Smooth muscle cell (in vitro differentiated cells): ENCODE measurements around the gene ZNF646. TPM values are rescaled to one million over a fixed set of nuclear protein-coding genes. Genes with fewer than 3 reads are reported as not detected.

Source experiments
- DNase-seq: peaks from one replicate; lab custom pipeline; 2025; ENCODE audit not compliant: unreplicated experiment; lab: John Stamatoyannopoulos, UW
- H2AFZ ChIP-seq: fragments of 200-600 bp; sonication (generic); 2 replicates; pipeline ENCODE4 v1.6.0; 2016; ENCODE audit warnings: antibody characterized with exemption, low read depth, mild to moderate bottlenecking
- H3F3A ChIP-seq: fragments of 200-600 bp; sonication (generic); 2 replicates; pipeline ENCODE4 v1.6.0; 2017; ENCODE audit warnings: antibody characterized with exemption, low read depth
- H3K27ac ChIP-seq: fragments of 200-600 bp; sonication (generic); 2 replicates; pipeline ENCODE4 v1.5.1; 2016; ENCODE audit warnings: low read depth, mild to moderate bottlenecking
- H3K27me3 ChIP-seq: fragments of 200-600 bp; sonication (generic); 2 replicates; pipeline ENCODE4 v1.6.1; 2016; ENCODE audit warnings: low read depth, mild to moderate bottlenecking
- H3K36me3 ChIP-seq: fragments of 200-600 bp; sonication (generic); 2 replicates; pipeline ENCODE4 v1.5.1; 2016; ENCODE audit warnings: low read depth
- H3K4me1 ChIP-seq: fragments of 200-600 bp; sonication (generic); 2 replicates; pipeline ENCODE4 v1.5.1; 2016; ENCODE audit warnings: low read depth
- H3K4me2 ChIP-seq: fragments of 200-600 bp; sonication (generic); 2 replicates; pipeline ENCODE4 v1.6.0; 2016; ENCODE audit warnings: mild to moderate bottlenecking
- H3K4me3 ChIP-seq: fragments of 200-600 bp; sonication (generic); 2 replicates; pipeline ENCODE4 v1.5.1; 2016; ENCODE audit warnings: mild to moderate bottlenecking
- H3K79me2 ChIP-seq: fragments of 200-600 bp; sonication (generic); 2 replicates; pipeline ENCODE4 v1.6.0; 2016; ENCODE audit warnings: low read depth, mild to moderate bottlenecking
- H3K9ac ChIP-seq: fragments of 200-600 bp; sonication (generic); 2 replicates; pipeline ENCODE4 v1.6.0; 2016; ENCODE audit warnings: low read depth
- H3K9me3 ChIP-seq: fragments of 200-600 bp; sonication (generic); replicated peaks from 2 replicates; pipeline ENCODE4 v1.5.1; 2016; ENCODE audit warnings: low read depth
- H4K20me1 ChIP-seq: fragments of 200-600 bp; sonication (generic); 2 replicates; pipeline ENCODE4 v1.6.0; 2016; ENCODE audit warnings: low read depth
- WGBS: methylation state at CpG from one replicate; pipeline ENCODE4 v1.1.7; 2016; ENCODE audit warnings: low lambda C conversion rate; 5-methylcytosine and 5-hydroxymethylcytosine counted together
- polyA plus RNA-seq: library from polyadenylated mRNA; unstranded; fragments of >200 nt; fragmentation: Nextera tagmentation; extraction: Ambion mirVana; gene quantifications from 2 replicates; pipeline ENCODE4 v1.2.1, GENCODE V29; 2016
- total RNA-seq: library from RNA; depleted of rRNA; stranded (reverse); fragments of >200 nt; gene quantifications from 2 replicates; pipeline ENCODE4 v1.2.3, GENCODE V29; 2014
- TF ChIP-seq, protein P1 (sequence below): fragments of 200-600 bp; sonication (generic); IDR thresholded peaks from 2 replicates; pipeline ENCODE4 v1.5.1; 2017; ENCODE audit warnings: borderline replicate concordance, mild to moderate bottlenecking, antibody characterized with exemption; ENCODE audit not compliant: insufficient read depth, poor library complexity, severe bottlenecking

The ZNF646 gene
- total and polyA plus RNA-seq, 2 experiments from 2014 or later: 5.7 to 7.3 TPM

- H3K27ac ChIP-seq: peak overlapping the region; percentile 94
- 4% methylated on average over 7 of the region's 7 CpGs for WGBS
- H3K9me3 ChIP-seq: no peaks in the 10 kb centered on the region
- peaks cover 57% of the 10 kb centered on the region for H3K79me2 ChIP-seq
- peak overlapping the region; percentile 95 for H3K9ac ChIP-seq
- H3K36me3 ChIP-seq: no peaks in the 10 kb centered on the region
- H2AFZ ChIP-seq: peak overlapping the region; percentile 29
- no peaks in the 10 kb centered on the region for H3F3A ChIP-seq
- H3K4me2 ChIP-seq: peak overlapping the region; percentile 85
- DNase-seq: no peak
- peaks cover 15% of the 10 kb centered on the region for H3K4me1 ChIP-seq
- H4K20me1 ChIP-seq: peaks cover 3% of the 10 kb centered on the region
- H3K4me3 ChIP-seq: peak overlapping the region; percentile 76
- TF ChIP-seq, protein P1, sequence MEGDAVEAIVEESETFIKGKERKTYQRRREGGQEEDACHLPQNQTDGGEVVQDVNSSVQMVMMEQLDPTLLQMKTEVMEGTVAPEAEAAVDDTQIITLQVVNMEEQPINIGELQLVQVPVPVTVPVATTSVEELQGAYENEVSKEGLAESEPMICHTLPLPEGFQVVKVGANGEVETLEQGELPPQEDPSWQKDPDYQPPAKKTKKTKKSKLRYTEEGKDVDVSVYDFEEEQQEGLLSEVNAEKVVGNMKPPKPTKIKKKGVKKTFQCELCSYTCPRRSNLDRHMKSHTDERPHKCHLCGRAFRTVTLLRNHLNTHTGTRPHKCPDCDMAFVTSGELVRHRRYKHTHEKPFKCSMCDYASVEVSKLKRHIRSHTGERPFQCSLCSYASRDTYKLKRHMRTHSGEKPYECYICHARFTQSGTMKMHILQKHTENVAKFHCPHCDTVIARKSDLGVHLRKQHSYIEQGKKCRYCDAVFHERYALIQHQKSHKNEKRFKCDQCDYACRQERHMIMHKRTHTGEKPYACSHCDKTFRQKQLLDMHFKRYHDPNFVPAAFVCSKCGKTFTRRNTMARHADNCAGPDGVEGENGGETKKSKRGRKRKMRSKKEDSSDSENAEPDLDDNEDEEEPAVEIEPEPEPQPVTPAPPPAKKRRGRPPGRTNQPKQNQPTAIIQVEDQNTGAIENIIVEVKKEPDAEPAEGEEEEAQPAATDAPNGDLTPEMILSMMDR: no peak
- no peaks in the 10 kb centered on the region for H3K27me3 ChIP-seq
Observed at GRCh38 chr16:31074814-31075183, 577 bp downstream of the ZNF646 start.

- TF ChIP-seq, protein P1: no peak
- H3K27me3 ChIP-seq: no peaks in the 10 kb centered on the region
- H3K9me3 ChIP-seq: no peaks in the 10 kb centered on the region
- no peak overlapping the region for H2AFZ ChIP-seq
- no peak for DNase-seq
- H3K4me3 ChIP-seq: no peak overlapping the region
- H4K20me1 ChIP-seq: peaks cover 13% of the 10 kb centered on the region
- H3K79me2 ChIP-seq: peaks cover 53% of the 10 kb centered on the region
- H3K27ac ChIP-seq: no peak overlapping the region
- H3K4me1 ChIP-seq: peaks cover 15% of the 10 kb centered on the region
- 93% methylated on average over 16 of the region's 16 CpGs for WGBS
- no peaks in the 10 kb centered on the region for H3F3A ChIP-seq
- no peak overlapping the region for H3K4me2 ChIP-seq
- no peaks in the 10 kb centered on the region for H3K36me3 ChIP-seq
- no peak overlapping the region for H3K9ac ChIP-seq
Observed at GRCh38 chr16:31076319-31076718, 2.1 kb downstream of the ZNF646 start.

GRCh38 chr16:31077024-31077423 is 2.8 kb downstream of the ZNF646 start:
- Histone ChIP-seq H3K79me2 (peaks cover 46% of the 10 kb centered on the region), H3K27me3 (no peaks in the 10 kb centered on the region), H3K4me3 (no peak overlapping the region), H4K20me1 (peaks cover 20% of the 10 kb centered on the region), H3K9me3 (no peaks in the 10 kb centered on the region), H3K27ac (no peak overlapping the region), H3F3A (no peaks in the 10 kb centered on the region), H3K4me2 (no peak overlapping the region), H3K4me1 (peaks cover 10% of the 10 kb centered on the region), H3K9ac (no peak overlapping the region), H2AFZ (no peak overlapping the region), H3K36me3 (no peaks in the 10 kb centered on the region)
- WGBS: 98% methylated on average over 13 of the region's 13 CpGs
- no peak for DNase-seq
- TF ChIP-seq, protein P1: no peak

GRCh38 chr16:31077592-31078396 is 3.6 kb downstream of the ZNF646 start:
- Histone ChIP-seq H3K4me1 (peaks cover 6% of the 10 kb centered on the region), H3F3A (no peaks in the 10 kb centered on the region), H3K9me3 (no peaks in the 10 kb centered on the region), H3K36me3 (no peaks in the 10 kb centered on the region), H3K4me3 (no peak overlapping the region), H3K27ac (no peak overlapping the region), H3K79me2 (peaks cover 38% of the 10 kb centered on the region), H4K20me1 (peaks cover 25% of the 10 kb centered on the region), H2AFZ (no peak overlapping the region), H3K4me2 (no peak overlapping the region), H3K27me3 (no peaks in the 10 kb centered on the region), H3K9ac (no peak overlapping the region)
- TF ChIP-seq, protein P1: no peak
- DNase-seq: no peak
- WGBS: 95% methylated on average over 30 of the region's 30 CpGs
